HG02870 (cell line): ENCODE measurements around the gene CYP27C1.
"Not testable (repeated sequence)": the region's sequence is repeated elsewhere in the genome, so short reads cannot be mapped to it uniquely, and the experiment has no call there.

Experiments used
- ATAC-seq: cut with Tn5 transposase; IDR thresholded peaks from one replicate; pipeline ENCODE4 v1.9.1; 2021; ENCODE audit warnings: mild to moderate bottlenecking, moderate library complexity; ENCODE audit not compliant: unreplicated experiment

The CYP27C1 gene

GRCh38 chr2:127220102-127220767 is at the start of gene CYP27C1:
Gene CYP27C1 (minus strand): TSS chr2:127220299. CDS start chr2:127220270, 29 bp downstream.
- no peak for ATAC-seq

GRCh38 chr2:127261804-127262406 is 41.8 kb upstream of the CYP27C1 start:
- no peak for ATAC-seq

GRCh38 chr2:127259355-127259754 is 39.3 kb upstream of the CYP27C1 start:
- ATAC-seq: no peak

GRCh38 chr2:127256866-127257265 is 36.8 kb upstream of the CYP27C1 start:
- no peak for ATAC-seq

- ATAC-seq: no peak
These were observed 36.3 kb upstream of the CYP27C1 start for GRCh38 chr2:127256381-127256780.

GRCh38 chr2:127255721-127256120 is 35.6 kb upstream of the CYP27C1 start:
- no peak for ATAC-seq

GRCh38 chr2:127255146-127255545 is 35.0 kb upstream of the CYP27C1 start:
- ATAC-seq: no peak

GRCh38 chr2:127254386-127254981 is 34.4 kb upstream of the CYP27C1 start:
- no peak for ATAC-seq

GRCh38 chr2:127241184-127241583 is 21.1 kb upstream of the CYP27C1 start:
- ATAC-seq: not testable (repeated sequence)

- ATAC-seq: no peak
These were observed 19.3 kb upstream of the CYP27C1 start for GRCh38 chr2:127239395-127239794.

GRCh38 chr2:127237768-127238167 is 17.7 kb upstream of the CYP27C1 start:
- ATAC-seq: not testable (repeated sequence)

GRCh38 chr2:127235082-127235702 is 15.1 kb upstream of the CYP27C1 start:
- ATAC-seq: no peak

GRCh38 chr2:127233710-127234109 is 13.6 kb upstream of the CYP27C1 start:
- ATAC-seq: no peak

GRCh38 chr2:127231130-127231865 is 11.2 kb upstream of the CYP27C1 start:
- ATAC-seq: no peak

- ATAC-seq: no peak
These were observed 9.5 kb upstream of the CYP27C1 start for GRCh38 chr2:127229555-127229954.

GRCh38 chr2:127228102-127228501 is 8.0 kb upstream of the CYP27C1 start:
- no peak for ATAC-seq

GRCh38 chr2:127227264-127227660 is 7.2 kb upstream of the CYP27C1 start:
- not testable (repeated sequence) for ATAC-seq

GRCh38 chr2:127226520-127227263 is 6.6 kb upstream of the CYP27C1 start:
- ATAC-seq: peak; percentile 93

GRCh38 chr2:127226132-127226519 is 6.0 kb upstream of the CYP27C1 start:
- no peak for ATAC-seq

- ATAC-seq: no peak
These were observed 5.3 kb upstream of the CYP27C1 start for GRCh38 chr2:127225186-127225960.
